Measurements from ENCODE around the gene RRP36.
"Not testable (repeated sequence)": the region's sequence is repeated elsewhere in the genome, so short reads cannot be mapped to it uniquely, and the experiment has no call there.

The RRP36 gene

GRCh38 chr6:42989923-42990322 is 31.5 kb upstream of the RRP36 start:
- no peak overlapping the region for H3K4me3 ChIP-seq (ENCODE audit: low read depth, low read length)
- TF ChIP-seq CTCF (IDR thresholded peaks at IDR 0.05; ENCODE audit: borderline replicate concordance, insufficient read depth, low read depth, low read length) = no peak

GRCh38 chr6:42993445-42993844 is 28.0 kb upstream of the RRP36 start:
- H3K4me3 ChIP-seq (ENCODE audit: low read depth, low read length) = no peak overlapping the region
- TF ChIP-seq CTCF (IDR thresholded peaks at IDR 0.05; ENCODE audit: borderline replicate concordance, insufficient read depth, low read depth, low read length) = no peak

GRCh38 chr6:42996513-42996912 is 24.9 kb upstream of the RRP36 start:
- TF ChIP-seq CTCF (IDR thresholded peaks at IDR 0.05; ENCODE audit: borderline replicate concordance, insufficient read depth, low read depth, low read length) = no peak
- H3K4me3 ChIP-seq (ENCODE audit: low read depth, low read length) = no peak overlapping the region

- not testable (repeated sequence) for H3K4me3 ChIP-seq (ENCODE audit: low read depth, low read length)
Observed at GRCh38 chr6:42998205-42998604, 23.2 kb upstream of the RRP36 start.

- TF ChIP-seq CTCF (IDR thresholded peaks at IDR 0.05; ENCODE audit: borderline replicate concordance, insufficient read depth, low read depth, low read length) = no peak
Observed at GRCh38 chr6:43001843-43002242, 19.6 kb upstream of the RRP36 start.

GRCh38 chr6:43005844-43006243 is 15.6 kb upstream of the RRP36 start:
- no peak for TF ChIP-seq CTCF (IDR thresholded peaks at IDR 0.05; ENCODE audit: borderline replicate concordance, insufficient read depth, low read depth, low read length)
- no peak overlapping the region for H3K4me3 ChIP-seq (ENCODE audit: low read depth, low read length)

More at GRCh38 chr6:43001843-43002242, 19.6 kb upstream of the RRP36 start:
- no peak overlapping the region for H3K4me3 ChIP-seq (ENCODE audit: low read depth, low read length)

GRCh38 chr6:43006251-43006650 is 15.2 kb upstream of the RRP36 start:
- TF ChIP-seq CTCF (IDR thresholded peaks at IDR 0.05; ENCODE audit: borderline replicate concordance, insufficient read depth, low read depth, low read length) = no peak
- no peak overlapping the region for H3K4me3 ChIP-seq (ENCODE audit: low read depth, low read length)

- TF ChIP-seq CTCF (IDR thresholded peaks at IDR 0.05; ENCODE audit: borderline replicate concordance, insufficient read depth, low read depth, low read length) = no peak
Observed at GRCh38 chr6:43007126-43007525, 14.3 kb upstream of the RRP36 start.

More at GRCh38 chr6:43007126-43007525, 14.3 kb upstream of the RRP36 start:
- no peak overlapping the region for H3K4me3 ChIP-seq (ENCODE audit: low read depth, low read length)

All from GM12875 (cell line).